GM23338 (cell line): Measurements from ENCODE around the gene C1orf52.

ENCODE experiments used
- CREB1 ChIP-seq: fragments of 250-450 bp; sonication (Bioruptor Pico); IDR thresholded peaks from 2 replicates; pipeline ENCODE4 v1.5.0; 2020; ENCODE audit warnings: low read depth, mild to moderate bottlenecking, moderate library complexity
- EZH2 ChIP-seq: fragments of 200-600 bp; sonication (generic); IDR thresholded peaks from one replicate; pipeline ENCODE4 v1.8.0; 2017; ENCODE audit warnings: antibody characterized with exemption, mild to moderate bottlenecking, low read depth; ENCODE audit not compliant: unreplicated experiment
- EZH2phosphoT487 ChIP-seq: fragments of 200-600 bp; sonication (generic); IDR thresholded peaks from one replicate; pipeline ENCODE4 v1.8.1; 2018; ENCODE audit warnings: antibody characterized with exemption; ENCODE audit not compliant: unreplicated experiment
- JUNB ChIP-seq: IDR thresholded peaks from one replicate; pipeline ENCODE4 v1.6.1; 2016; ENCODE audit warnings: antibody characterized with exemption; ENCODE audit not compliant: unreplicated experiment
- NANOG ChIP-seq: IDR thresholded peaks from 2 replicates; pipeline ENCODE4 v1.6.1; 2016; ENCODE audit warnings: antibody characterized with exemption, borderline replicate concordance
- POLR2AphosphoS5 ChIP-seq: IDR thresholded peaks from 2 replicates; pipeline ENCODE4 v1.6.1; 2016; ENCODE audit warnings: antibody characterized with exemption, low read depth
- STAT1 ChIP-seq: IDR thresholded peaks from one replicate; pipeline ENCODE4 v1.6.1; 2016; ENCODE audit warnings: antibody characterized with exemption; ENCODE audit not compliant: unreplicated experiment
- ZNF114 ChIP-seq: fragments of 250-450 bp; sonication (Bioruptor Pico); IDR thresholded peaks from 2 replicates; pipeline ENCODE4 v1.5.0; 2020; ENCODE audit warnings: mild to moderate bottlenecking, moderate library complexity
- ZNF331 ChIP-seq: fragments of 250-450 bp; sonication (Bioruptor Pico); IDR thresholded peaks from 2 replicates; pipeline ENCODE4 v1.5.0; 2020; ENCODE audit warnings: low read depth, mild to moderate bottlenecking, moderate library complexity
- TF ChIP-seq, protein P1 (sequence below), 2 experiments: fragments of 200-600 bp in 1 of 2; sonication (generic) in 1 of 2; conservative IDR thresholded peaks; 2 replicates each; pipeline versions ENCODE4 v1.5.1 to v1.6.1; 2016 to 2017; ENCODE audit warnings: antibody characterized with exemption in 2 of 2, low read depth in 2 of 2, mild to moderate bottlenecking in 2 of 2, moderate library complexity in 1 of 2
- TF ChIP-seq, protein P2 (sequence below): IDR thresholded peaks from one replicate; pipeline ENCODE4 v1.6.1; 2018; ENCODE audit warnings: antibody characterized with exemption; ENCODE audit not compliant: unreplicated experiment
- TF ChIP-seq, protein P3 (sequence below): IDR thresholded peaks from 2 replicates; pipeline ENCODE4 v1.6.1; 2016; ENCODE audit warnings: antibody characterized with exemption
- TF ChIP-seq, protein P4 (sequence below): fragments of 250-450 bp; sonication (Bioruptor Pico); IDR thresholded peaks from 2 replicates; pipeline ENCODE4 v1.5.0; 2020; ENCODE audit warnings: mild to moderate bottlenecking, moderate library complexity

DNA sequence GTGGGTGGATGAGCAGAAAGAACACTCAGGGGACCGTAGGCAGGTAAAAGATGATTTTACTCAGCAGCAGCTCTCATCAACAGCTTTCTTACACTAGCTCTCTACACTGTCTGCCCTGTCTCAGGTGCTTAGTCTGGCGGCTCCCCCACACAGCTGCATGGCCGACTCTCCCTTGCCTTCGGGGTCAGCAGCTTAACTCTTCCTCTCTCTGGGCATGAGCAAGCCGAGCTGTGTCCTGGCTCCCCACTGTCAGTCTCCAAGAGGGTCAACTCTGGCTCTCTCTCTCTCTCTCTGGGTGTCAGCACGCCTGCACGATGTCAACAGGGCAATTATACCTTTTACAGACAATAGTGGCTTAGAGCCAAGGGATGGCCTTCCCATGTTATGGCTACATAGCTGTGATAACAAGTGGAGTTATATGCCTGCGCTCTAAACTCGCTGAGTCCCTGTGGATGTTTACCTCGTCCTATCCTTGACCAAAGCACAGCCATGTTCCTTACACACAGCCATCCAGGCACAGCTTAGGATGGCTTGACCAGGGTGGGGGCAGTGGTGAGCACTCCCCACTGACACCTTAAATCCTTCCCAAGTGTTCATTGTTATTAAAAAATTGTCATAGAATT is 20.1 kb upstream of the C1orf52 start:
- TF ChIP-seq, protein P1, sequence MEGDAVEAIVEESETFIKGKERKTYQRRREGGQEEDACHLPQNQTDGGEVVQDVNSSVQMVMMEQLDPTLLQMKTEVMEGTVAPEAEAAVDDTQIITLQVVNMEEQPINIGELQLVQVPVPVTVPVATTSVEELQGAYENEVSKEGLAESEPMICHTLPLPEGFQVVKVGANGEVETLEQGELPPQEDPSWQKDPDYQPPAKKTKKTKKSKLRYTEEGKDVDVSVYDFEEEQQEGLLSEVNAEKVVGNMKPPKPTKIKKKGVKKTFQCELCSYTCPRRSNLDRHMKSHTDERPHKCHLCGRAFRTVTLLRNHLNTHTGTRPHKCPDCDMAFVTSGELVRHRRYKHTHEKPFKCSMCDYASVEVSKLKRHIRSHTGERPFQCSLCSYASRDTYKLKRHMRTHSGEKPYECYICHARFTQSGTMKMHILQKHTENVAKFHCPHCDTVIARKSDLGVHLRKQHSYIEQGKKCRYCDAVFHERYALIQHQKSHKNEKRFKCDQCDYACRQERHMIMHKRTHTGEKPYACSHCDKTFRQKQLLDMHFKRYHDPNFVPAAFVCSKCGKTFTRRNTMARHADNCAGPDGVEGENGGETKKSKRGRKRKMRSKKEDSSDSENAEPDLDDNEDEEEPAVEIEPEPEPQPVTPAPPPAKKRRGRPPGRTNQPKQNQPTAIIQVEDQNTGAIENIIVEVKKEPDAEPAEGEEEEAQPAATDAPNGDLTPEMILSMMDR (conservative IDR thresholded peaks at IDR 0.05; ENCODE audit: low read depth in 2 of 2): no peak
- TF ChIP-seq EZH2phosphoT487 (no peak), EZH2 (no peak), POLR2AphosphoS5 (no peak), CREB1 (CRISPR knock-in tag) (no peak), ZNF331 (no peak), STAT1 (no peak), JUNB (no peak), ZNF114 (CRISPR knock-in tag) (no peak), NANOG (no peak)
- TF ChIP-seq, protein P2, sequence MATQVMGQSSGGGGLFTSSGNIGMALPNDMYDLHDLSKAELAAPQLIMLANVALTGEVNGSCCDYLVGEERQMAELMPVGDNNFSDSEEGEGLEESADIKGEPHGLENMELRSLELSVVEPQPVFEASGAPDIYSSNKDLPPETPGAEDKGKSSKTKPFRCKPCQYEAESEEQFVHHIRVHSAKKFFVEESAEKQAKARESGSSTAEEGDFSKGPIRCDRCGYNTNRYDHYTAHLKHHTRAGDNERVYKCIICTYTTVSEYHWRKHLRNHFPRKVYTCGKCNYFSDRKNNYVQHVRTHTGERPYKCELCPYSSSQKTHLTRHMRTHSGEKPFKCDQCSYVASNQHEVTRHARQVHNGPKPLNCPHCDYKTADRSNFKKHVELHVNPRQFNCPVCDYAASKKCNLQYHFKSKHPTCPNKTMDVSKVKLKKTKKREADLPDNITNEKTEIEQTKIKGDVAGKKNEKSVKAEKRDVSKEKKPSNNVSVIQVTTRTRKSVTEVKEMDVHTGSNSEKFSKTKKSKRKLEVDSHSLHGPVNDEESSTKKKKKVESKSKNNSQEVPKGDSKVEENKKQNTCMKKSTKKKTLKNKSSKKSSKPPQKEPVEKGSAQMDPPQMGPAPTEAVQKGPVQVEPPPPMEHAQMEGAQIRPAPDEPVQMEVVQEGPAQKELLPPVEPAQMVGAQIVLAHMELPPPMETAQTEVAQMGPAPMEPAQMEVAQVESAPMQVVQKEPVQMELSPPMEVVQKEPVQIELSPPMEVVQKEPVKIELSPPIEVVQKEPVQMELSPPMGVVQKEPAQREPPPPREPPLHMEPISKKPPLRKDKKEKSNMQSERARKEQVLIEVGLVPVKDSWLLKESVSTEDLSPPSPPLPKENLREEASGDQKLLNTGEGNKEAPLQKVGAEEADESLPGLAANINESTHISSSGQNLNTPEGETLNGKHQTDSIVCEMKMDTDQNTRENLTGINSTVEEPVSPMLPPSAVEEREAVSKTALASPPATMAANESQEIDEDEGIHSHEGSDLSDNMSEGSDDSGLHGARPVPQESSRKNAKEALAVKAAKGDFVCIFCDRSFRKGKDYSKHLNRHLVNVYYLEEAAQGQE: no peak
- TF ChIP-seq, protein P3, sequence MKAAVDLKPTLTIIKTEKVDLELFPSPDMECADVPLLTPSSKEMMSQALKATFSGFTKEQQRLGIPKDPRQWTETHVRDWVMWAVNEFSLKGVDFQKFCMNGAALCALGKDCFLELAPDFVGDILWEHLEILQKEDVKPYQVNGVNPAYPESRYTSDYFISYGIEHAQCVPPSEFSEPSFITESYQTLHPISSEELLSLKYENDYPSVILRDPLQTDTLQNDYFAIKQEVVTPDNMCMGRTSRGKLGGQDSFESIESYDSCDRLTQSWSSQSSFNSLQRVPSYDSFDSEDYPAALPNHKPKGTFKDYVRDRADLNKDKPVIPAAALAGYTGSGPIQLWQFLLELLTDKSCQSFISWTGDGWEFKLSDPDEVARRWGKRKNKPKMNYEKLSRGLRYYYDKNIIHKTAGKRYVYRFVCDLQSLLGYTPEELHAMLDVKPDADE: no peak
- TF ChIP-seq, protein P4, sequence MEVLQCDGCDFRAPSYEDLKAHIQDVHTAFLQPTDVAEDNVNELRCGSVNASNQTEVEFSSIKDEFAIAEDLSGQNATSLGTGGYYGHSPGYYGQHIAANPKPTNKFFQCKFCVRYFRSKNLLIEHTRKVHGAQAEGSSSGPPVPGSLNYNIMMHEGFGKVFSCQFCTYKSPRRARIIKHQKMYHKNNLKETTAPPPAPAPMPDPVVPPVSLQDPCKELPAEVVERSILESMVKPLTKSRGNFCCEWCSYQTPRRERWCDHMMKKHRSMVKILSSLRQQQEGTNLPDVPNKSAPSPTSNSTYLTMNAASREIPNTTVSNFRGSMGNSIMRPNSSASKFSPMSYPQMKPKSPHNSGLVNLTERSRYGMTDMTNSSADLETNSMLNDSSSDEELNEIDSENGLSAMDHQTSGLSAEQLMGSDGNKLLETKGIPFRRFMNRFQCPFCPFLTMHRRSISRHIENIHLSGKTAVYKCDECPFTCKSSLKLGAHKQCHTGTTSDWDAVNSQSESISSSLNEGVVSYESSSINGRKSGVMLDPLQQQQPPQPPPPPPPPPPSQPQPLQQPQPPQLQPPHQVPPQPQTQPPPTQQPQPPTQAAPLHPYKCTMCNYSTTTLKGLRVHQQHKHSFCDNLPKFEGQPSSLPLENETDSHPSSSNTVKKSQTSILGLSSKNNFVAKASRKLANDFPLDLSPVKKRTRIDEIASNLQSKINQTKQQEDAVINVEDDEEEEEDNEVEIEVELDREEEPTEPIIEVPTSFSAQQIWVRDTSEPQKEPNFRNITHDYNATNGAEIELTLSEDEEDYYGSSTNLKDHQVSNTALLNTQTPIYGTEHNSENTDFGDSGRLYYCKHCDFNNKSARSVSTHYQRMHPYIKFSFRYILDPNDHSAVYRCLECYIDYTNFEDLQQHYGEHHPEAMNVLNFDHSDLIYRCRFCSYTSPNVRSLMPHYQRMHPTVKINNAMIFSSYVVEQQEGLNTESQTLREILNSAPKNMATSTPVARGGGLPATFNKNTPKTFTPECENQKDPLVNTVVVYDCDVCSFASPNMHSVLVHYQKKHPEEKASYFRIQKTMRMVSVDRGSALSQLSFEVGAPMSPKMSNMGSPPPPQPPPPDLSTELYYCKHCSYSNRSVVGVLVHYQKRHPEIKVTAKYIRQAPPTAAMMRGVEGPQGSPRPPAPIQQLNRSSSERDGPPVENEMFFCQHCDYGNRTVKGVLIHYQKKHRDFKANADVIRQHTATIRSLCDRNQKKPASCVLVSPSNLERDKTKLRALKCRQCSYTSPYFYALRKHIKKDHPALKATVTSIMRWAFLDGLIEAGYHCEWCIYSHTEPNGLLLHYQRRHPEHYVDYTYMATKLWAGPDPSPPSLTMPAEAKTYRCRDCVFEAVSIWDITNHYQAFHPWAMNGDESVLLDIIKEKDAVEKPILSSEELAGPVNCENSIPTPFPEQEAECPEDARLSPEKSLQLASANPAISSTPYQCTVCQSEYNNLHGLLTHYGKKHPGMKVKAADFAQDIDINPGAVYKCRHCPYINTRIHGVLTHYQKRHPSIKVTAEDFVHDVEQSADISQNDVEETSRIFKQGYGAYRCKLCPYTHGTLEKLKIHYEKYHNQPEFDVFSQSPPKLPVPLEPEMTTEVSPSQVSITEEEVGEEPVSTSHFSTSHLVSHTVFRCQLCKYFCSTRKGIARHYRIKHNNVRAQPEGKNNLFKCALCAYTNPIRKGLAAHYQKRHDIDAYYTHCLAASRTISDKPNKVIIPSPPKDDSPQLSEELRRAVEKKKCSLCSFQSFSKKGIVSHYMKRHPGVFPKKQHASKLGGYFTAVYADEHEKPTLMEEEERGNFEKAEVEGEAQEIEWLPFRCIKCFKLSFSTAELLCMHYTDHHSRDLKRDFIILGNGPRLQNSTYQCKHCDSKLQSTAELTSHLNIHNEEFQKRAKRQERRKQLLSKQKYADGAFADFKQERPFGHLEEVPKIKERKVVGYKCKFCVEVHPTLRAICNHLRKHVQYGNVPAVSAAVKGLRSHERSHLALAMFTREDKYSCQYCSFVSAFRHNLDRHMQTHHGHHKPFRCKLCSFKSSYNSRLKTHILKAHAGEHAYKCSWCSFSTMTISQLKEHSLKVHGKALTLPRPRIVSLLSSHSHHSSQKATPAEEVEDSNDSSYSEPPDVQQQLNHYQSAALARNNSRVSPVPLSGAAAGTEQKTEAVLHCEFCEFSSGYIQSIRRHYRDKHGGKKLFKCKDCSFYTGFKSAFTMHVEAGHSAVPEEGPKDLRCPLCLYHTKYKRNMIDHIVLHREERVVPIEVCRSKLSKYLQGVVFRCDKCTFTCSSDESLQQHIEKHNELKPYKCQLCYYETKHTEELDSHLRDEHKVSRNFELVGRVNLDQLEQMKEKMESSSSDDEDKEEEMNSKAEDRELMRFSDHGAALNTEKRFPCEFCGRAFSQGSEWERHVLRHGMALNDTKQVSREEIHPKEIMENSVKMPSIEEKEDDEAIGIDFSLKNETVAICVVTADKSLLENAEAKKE: no peak
